Measurements from ENCODE around the gene MBD5.

Gene MBD5

GRCh38 chr2:148509288-148509902 lies 488.5 kb downstream of the MBD5 start:
- no peak overlapping the region for H3K27ac Mint-ChIP-seq
- H3K9me3 Mint-ChIP-seq, result no peaks in the 10 kb centered on the region

DNA sequence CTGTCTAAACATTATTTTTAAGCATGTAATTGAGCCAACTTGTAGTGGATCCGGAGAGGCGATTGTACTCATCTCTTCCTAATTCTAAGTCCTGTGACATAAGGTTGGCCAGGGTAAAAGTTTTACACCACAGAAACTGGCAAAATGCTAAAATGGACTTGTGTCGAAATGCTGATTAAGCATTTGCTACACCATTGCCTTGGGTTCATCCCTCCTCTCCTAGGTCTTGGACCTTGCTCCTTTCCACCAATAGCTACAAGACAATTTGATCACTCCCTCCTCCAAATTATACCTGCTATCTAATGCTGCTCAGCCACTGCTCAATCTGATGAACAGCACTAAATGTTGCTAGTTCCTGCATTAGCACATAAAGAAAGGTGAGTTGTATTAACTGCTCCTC lies 491.0 kb downstream of the MBD5 start:
- no peak overlapping the region for H3K4me3 Mint-ChIP-seq
- no peaks in the 10 kb centered on the region for H3K27me3 Mint-ChIP-seq
- intact Hi-C loops (cut with micrococcal nuclease), result no loop called here
- H3K9me3 Mint-ChIP-seq, result no peaks in the 10 kb centered on the region
- H3K4me1 Mint-ChIP-seq (ENCODE audit: low read depth), result peaks cover 8% of the 10 kb centered on the region
- H3K27ac Mint-ChIP-seq, result no peak overlapping the region
- no peaks in the 10 kb centered on the region for H3K36me3 Mint-ChIP-seq (ENCODE audit: low read depth)

More at GRCh38 chr2:148509288-148509902, 488.5 kb downstream of the MBD5 start:
- Mint-ChIP-seq H3K4me1 (ENCODE audit: low read depth) (peaks cover 8% of the 10 kb centered on the region), H3K27me3 (no peaks in the 10 kb centered on the region), H3K4me3 (peak overlapping the region; percentile 66), H3K36me3 (ENCODE audit: low read depth) (no peaks in the 10 kb centered on the region)
- intact Hi-C loops (cut with micrococcal nuclease), result loop anchor here (2.0 kb wide), 1 partner anchor 571 kb away; no protein-coding TSS in a partner anchor

- no peaks in the 10 kb centered on the region for H3K36me3 Mint-ChIP-seq (ENCODE audit: low read depth)
- H3K9me3 Mint-ChIP-seq, result no peaks in the 10 kb centered on the region
- peaks cover 8% of the 10 kb centered on the region for H3K4me1 Mint-ChIP-seq (ENCODE audit: low read depth)
- no peaks in the 10 kb centered on the region for H3K27me3 Mint-ChIP-seq
- no peak overlapping the region for H3K27ac Mint-ChIP-seq
- intact Hi-C loops (cut with micrococcal nuclease), result no loop called here
- no peak overlapping the region for H3K4me3 Mint-ChIP-seq
Observed at GRCh38 chr2:148512501-148512900, 491.6 kb downstream of the MBD5 start.

DNA sequence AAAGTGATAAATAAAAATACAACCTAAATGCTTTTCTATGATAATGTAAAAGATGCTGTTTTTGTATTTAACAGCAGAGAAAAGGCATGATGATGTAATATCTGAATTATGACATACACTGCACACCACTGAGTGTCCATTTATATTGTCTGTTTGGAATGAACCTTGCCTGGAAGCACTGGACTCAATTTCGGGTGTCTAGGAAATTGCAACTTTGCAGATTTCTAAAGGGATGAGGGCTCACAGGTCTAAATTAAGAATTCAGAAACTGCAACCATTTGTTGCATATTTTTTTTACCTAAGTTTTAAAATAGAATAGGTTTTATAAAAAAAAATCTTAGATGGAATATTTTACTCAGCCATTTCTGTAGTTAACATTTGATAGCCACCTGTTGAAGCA lies 492.5 kb downstream of the MBD5 start:
- Mint-ChIP-seq H3K36me3 (ENCODE audit: low read depth) (no peaks in the 10 kb centered on the region), H3K27ac (no peak overlapping the region), H3K4me1 (ENCODE audit: low read depth) (peaks cover 8% of the 10 kb centered on the region), H3K4me3 (no peak overlapping the region), H3K27me3 (no peaks in the 10 kb centered on the region), H3K9me3 (no peaks in the 10 kb centered on the region)
- intact Hi-C loops (cut with micrococcal nuclease), result no loop called here

DNA sequence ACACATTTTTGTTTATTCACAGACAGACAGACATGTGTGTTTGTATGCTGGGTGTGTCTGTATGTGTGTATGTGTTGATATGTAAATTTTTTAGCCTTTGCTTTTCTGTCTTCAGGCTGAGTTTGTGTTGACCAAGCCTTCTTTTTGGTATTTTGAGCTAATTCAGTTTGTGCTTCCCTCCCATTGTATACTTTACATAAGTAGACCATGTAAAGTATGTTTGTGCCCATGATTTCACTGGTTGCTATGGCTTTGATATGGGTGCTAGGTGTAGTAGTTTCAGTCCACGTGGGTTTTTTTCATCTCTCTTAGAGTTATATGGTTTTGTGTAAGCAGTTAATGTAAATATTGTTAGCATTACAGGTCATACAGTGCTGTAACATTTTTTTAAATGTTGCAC lies 494.2 kb downstream of the MBD5 start:
- Mint-ChIP-seq H3K9me3 (no peaks in the 10 kb centered on the region), H3K4me3 (no peak overlapping the region), H3K27ac (no peak overlapping the region)

DNA sequence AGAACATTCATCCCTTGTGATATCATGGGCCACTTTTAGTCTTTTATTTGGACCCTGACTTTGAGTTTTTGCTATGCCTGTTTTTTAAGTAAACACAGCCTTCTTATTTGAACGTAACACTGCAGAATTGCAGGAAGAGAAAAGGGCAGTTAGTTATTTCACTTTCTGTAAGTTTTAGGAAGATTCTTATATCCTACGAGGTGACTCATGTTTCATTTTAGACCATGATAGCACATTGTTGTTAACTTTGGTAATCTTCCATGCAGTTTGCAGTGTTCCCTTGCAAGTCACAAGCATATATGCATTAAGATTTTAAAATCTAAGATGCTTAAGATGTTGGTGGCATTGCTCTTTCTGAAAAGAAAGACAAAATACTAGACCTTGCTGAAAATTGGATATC lies 495.1 kb downstream of the MBD5 start:
- no peak overlapping the region for H3K4me3 Mint-ChIP-seq
- intact Hi-C loops (cut with micrococcal nuclease), result no loop called here
- H3K27ac Mint-ChIP-seq, result no peak overlapping the region
- no peaks in the 10 kb centered on the region for H3K36me3 Mint-ChIP-seq (ENCODE audit: low read depth)
- no peaks in the 10 kb centered on the region for H3K4me1 Mint-ChIP-seq (ENCODE audit: low read depth)
- H3K9me3 Mint-ChIP-seq, result no peaks in the 10 kb centered on the region
- H3K27me3 Mint-ChIP-seq, result no peaks in the 10 kb centered on the region

More for the DNA sequence above, 494.2 kb downstream of the MBD5 start:
- intact Hi-C loops (cut with micrococcal nuclease), result no loop called here
- no peaks in the 10 kb centered on the region for H3K36me3 Mint-ChIP-seq (ENCODE audit: low read depth)
- no peaks in the 10 kb centered on the region for H3K4me1 Mint-ChIP-seq (ENCODE audit: low read depth)
- no peaks in the 10 kb centered on the region for H3K27me3 Mint-ChIP-seq

GRCh38 chr2:148517296-148517695 lies 496.4 kb downstream of the MBD5 start:
- Mint-ChIP-seq H3K27ac (no peak overlapping the region), H3K36me3 (ENCODE audit: low read depth) (no peaks in the 10 kb centered on the region), H3K27me3 (no peaks in the 10 kb centered on the region), H3K4me1 (ENCODE audit: low read depth) (no peaks in the 10 kb centered on the region), H3K9me3 (no peaks in the 10 kb centered on the region), H3K4me3 (no peak overlapping the region)
- intact Hi-C loops (cut with micrococcal nuclease), result no loop called here

GRCh38 chr2:148517822-148518221 lies 496.9 kb downstream of the MBD5 start:
- Mint-ChIP-seq H3K4me1 (ENCODE audit: low read depth) (no peaks in the 10 kb centered on the region), H3K27me3 (no peaks in the 10 kb centered on the region), H3K9me3 (no peaks in the 10 kb centered on the region), H3K4me3 (no peak overlapping the region), H3K27ac (no peak overlapping the region), H3K36me3 (ENCODE audit: low read depth) (no peaks in the 10 kb centered on the region)
- intact Hi-C loops (cut with micrococcal nuclease), result no loop called here

DNA sequence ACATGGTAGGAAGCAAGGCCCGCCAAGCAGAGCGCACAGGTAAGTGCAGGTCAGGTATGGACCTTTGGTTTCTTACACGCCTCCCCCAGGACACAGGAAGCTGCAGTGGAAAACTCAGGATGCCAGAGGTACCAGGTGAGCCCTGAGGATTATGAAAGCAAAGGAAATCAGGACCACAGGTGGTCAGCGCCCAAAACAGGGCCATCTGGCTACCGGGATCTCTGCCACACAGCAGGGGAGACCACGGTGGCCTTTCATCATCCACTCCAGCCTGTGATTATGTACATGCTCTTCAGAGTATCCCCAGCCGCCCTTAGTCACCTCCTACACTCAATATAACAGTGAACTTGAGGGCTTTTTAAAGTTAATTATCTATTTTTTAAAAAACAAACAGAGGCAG lies 498.1 kb downstream of the MBD5 start:
- intact Hi-C loops (cut with micrococcal nuclease), result no loop called here
- no peaks in the 10 kb centered on the region for H3K9me3 Mint-ChIP-seq
- H3K4me3 Mint-ChIP-seq, result no peak overlapping the region
- no peak overlapping the region for H3K27ac Mint-ChIP-seq
- H3K27me3 Mint-ChIP-seq, result no peaks in the 10 kb centered on the region
- H3K4me1 Mint-ChIP-seq (ENCODE audit: low read depth), result no peaks in the 10 kb centered on the region
- H3K36me3 Mint-ChIP-seq (ENCODE audit: low read depth), result no peaks in the 10 kb centered on the region

DNA sequence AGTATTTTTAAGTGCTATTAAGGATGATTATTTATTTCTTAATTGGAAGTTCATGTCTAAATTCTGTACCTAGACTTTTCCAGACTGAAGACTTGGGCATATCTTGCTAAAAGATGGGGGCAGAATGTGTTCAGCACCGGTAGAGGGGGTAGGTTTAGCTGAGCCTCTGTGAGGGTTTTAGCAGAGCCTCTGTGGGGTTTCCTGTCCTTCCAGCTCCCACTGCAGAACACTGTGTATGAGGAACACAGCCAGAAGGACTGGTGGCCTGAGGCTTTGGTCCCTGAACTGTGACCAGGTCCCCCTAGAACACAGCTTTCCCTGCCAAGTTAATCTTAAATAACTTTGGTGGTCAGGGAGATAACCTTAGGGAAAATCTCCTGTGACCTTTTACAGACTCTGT lies 500.3 kb downstream of the MBD5 start:
- no peaks in the 10 kb centered on the region for H3K9me3 Mint-ChIP-seq
- no peak overlapping the region for H3K4me3 Mint-ChIP-seq
- H3K4me1 Mint-ChIP-seq (ENCODE audit: low read depth), result peaks cover 12% of the 10 kb centered on the region
- no peak overlapping the region for H3K27ac Mint-ChIP-seq
- intact Hi-C loops (cut with micrococcal nuclease), result no loop called here
- no peaks in the 10 kb centered on the region for H3K36me3 Mint-ChIP-seq (ENCODE audit: low read depth)
- H3K27me3 Mint-ChIP-seq, result peaks cover 1% of the 10 kb centered on the region

DNA sequence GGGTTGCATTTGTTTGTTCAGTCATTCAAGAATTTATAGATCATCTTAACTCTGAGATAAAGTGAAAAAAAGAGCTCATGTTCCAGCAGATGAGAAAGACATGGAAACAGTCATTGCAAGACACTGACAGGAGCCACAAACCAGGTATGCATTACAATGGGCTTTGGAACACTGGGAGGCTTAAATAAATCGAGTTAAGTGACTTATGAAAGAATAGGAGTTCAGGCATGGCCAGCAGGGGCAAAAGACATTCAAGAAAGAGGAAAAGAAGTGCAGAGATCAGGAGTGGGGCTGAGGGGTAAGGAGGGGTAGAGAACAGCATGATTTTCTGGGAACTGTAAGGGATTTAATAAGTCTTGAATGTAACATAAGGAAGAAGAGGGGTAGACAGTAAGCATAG lies 502.4 kb downstream of the MBD5 start:
- Mint-ChIP-seq H3K4me3 (no peak overlapping the region), H3K27ac (no peak overlapping the region), H3K27me3 (peaks cover 9% of the 10 kb centered on the region), H3K36me3 (ENCODE audit: low read depth) (no peaks in the 10 kb centered on the region), H3K9me3 (no peaks in the 10 kb centered on the region), H3K4me1 (ENCODE audit: low read depth) (peaks cover 24% of the 10 kb centered on the region)
- intact Hi-C loops (cut with micrococcal nuclease), result no loop called here

GRCh38 chr2:148524519-148524919 lies 503.6 kb downstream of the MBD5 start:
- intact Hi-C loops (cut with micrococcal nuclease), result no loop called here
- Mint-ChIP-seq H3K27ac (no peak overlapping the region), H3K36me3 (ENCODE audit: low read depth) (no peaks in the 10 kb centered on the region), H3K9me3 (no peaks in the 10 kb centered on the region), H3K4me1 (ENCODE audit: low read depth) (peaks cover 26% of the 10 kb centered on the region), H3K4me3 (no peak overlapping the region), H3K27me3 (peaks cover 9% of the 10 kb centered on the region)

DNA sequence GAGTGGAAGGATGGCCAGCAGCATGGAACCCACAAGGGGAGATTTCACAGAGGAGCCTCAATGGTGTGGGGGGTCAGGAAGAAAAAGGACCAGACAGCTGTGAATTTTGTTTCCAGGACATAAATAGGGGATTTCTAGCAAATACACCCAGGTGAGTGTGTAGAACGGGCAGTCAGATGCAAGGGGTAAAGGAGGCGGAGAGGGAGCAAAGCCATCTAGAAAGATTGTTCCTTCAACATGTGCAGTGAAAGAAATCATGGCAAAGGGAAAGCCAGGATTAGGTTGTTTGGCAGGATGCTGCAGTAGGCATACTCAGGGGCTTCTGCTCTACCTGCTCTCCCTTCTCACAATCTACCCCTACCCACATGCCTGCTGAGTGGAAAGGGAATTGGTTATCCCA lies 504.2 kb downstream of the MBD5 start:
- intact Hi-C loops (cut with micrococcal nuclease), result no loop called here
- Mint-ChIP-seq H3K36me3 (ENCODE audit: low read depth) (no peaks in the 10 kb centered on the region), H3K27ac (no peak overlapping the region)

DNA sequence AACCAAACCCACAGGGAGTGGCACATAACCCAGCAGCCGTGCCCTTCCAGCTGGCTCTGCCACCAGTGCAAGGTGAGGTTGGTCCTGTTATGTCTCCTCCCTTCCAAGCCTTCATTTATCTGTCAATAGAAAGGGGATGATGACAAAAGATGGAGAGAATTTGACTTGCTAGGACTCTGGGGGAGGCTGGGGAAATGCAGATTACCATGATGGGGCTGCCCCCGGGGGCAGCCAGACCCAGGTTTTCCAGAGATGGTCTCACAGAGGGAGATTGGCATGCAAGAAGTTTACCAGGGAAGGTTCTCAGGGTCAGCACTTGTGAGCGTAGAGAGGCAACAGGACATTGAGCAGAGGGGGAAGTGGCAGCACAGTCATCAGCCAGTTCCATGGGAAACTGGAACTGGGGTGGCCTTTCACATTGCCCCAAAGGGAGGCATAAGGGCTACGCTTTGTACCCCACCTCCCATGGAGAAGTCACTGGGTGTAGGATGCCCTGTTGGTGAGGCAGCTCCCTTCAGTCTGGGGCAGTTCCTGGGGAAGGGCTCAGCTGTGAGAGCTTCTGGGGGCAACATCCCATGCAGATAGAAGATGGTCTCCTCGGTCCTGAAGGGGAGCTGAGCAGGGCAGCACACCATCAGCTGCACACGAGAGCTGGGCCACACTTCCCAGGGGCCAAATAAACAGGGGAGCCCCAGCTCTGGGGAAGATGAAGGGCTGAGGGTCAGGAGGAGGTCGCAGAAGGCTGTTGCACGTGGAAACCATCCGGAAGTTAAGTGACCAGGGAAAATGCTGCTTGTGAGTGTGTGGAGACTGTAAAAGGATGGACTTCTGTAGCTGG lies 505.8 kb downstream of the MBD5 start:
- H3K36me3 Mint-ChIP-seq (ENCODE audit: low read depth), result no peaks in the 10 kb centered on the region
- H3K9me3 Mint-ChIP-seq, result no peaks in the 10 kb centered on the region
- peaks cover 31% of the 10 kb centered on the region for H3K4me1 Mint-ChIP-seq (ENCODE audit: low read depth)
- intact Hi-C loops (cut with micrococcal nuclease), result no loop called here
- no peak overlapping the region for H3K27ac Mint-ChIP-seq
- H3K4me3 Mint-ChIP-seq, result no peak overlapping the region
- H3K27me3 Mint-ChIP-seq, result peaks cover 9% of the 10 kb centered on the region

More for the DNA sequence above, 504.2 kb downstream of the MBD5 start:
- no peaks in the 10 kb centered on the region for H3K9me3 Mint-ChIP-seq
- peaks cover 31% of the 10 kb centered on the region for H3K4me1 Mint-ChIP-seq (ENCODE audit: low read depth)
- H3K27me3 Mint-ChIP-seq, result peaks cover 9% of the 10 kb centered on the region
- no peak overlapping the region for H3K4me3 Mint-ChIP-seq

Measured in dendritic cell treated with granulocyte-macrophage colony-stimulating factor and Interleukin-4, amounts not matched to agents 40 ng/mL and 50 ng/mL, for 4 days (primary cell).